Astrocyte (in vitro differentiated cells and primary cell): Measurements from ENCODE around the gene MAGIX. TPM values are rescaled to one million over a fixed set of nuclear protein-coding genes. Genes with fewer than 3 reads are reported as not detected.

Experiments
- DNase-seq: peaks from one replicate; pipeline ENCODE4 v3.0.0-alpha.2; 2010; ENCODE audit warnings: low read depth
- FAIRE-seq: peaks from 2 replicates; lab custom pipeline; 2011; peaks lifted over from hg19 to GRCh38; lab: Jason Lieb, UNC
- H2AFZ ChIP-seq: 2 replicates; pipeline ENCODE4 v1.6.0; 2012; ENCODE audit warnings: low read depth, low read length, inconsistent platforms
- H3K27ac ChIP-seq: 2 replicates; pipeline ENCODE4 v1.5.1; 2011; ENCODE audit warnings: low read depth, low read length, inconsistent platforms
- H3K27me3 ChIP-seq: 2 replicates; pipeline ENCODE4 v1.6.0; 2011; ENCODE audit warnings: low read length, inconsistent platforms; ENCODE audit not compliant: insufficient read depth
- H3K36me3 ChIP-seq: 2 replicates; pipeline ENCODE4 v1.5.1; 2011; ENCODE audit warnings: low read length, inconsistent platforms; ENCODE audit not compliant: insufficient read depth
- H3K4me1 ChIP-seq: 2 replicates; pipeline ENCODE4 v1.5.1; 2011; ENCODE audit warnings: low read length, inconsistent platforms; ENCODE audit not compliant: insufficient read depth
- H3K4me2 ChIP-seq: 2 replicates; pipeline ENCODE4 v1.6.0; 2012; ENCODE audit warnings: low read length, inconsistent platforms
- H3K4me3 ChIP-seq: 2 replicates; pipeline ENCODE4 v1.5.1; 2011; ENCODE audit warnings: low read depth, mild to moderate bottlenecking, low read length, inconsistent platforms; ENCODE audit not compliant: insufficient read depth
- H3K79me2 ChIP-seq: 2 replicates; pipeline ENCODE4 v1.6.0; 2012; ENCODE audit warnings: mild to moderate bottlenecking, low read length, inconsistent platforms; ENCODE audit not compliant: insufficient read depth
- H3K9ac ChIP-seq: 2 replicates; pipeline ENCODE4 v1.6.0; 2012; ENCODE audit warnings: mild to moderate bottlenecking, low read length, inconsistent platforms
- H3K9me3 ChIP-seq: 2 replicates; pipeline ENCODE4 v1.5.1; 2012; ENCODE audit warnings: low read depth, mild to moderate bottlenecking, low read length, inconsistent platforms; ENCODE audit not compliant: insufficient read depth
- H4K20me1 ChIP-seq: 2 replicates; pipeline ENCODE4 v1.6.0; 2012; ENCODE audit warnings: low read length, inconsistent platforms; ENCODE audit not compliant: insufficient read depth
- H3K27ac Mint-ChIP-seq: one replicate; pipeline ENCODE4 v1.8.0; 2021; ENCODE audit warnings: mild to moderate bottlenecking, mixed read lengths; ENCODE audit not compliant: unreplicated experiment
- H3K27me3 Mint-ChIP-seq: one replicate; pipeline ENCODE4 v1.8.0; 2021; ENCODE audit warnings: low read depth, mixed read lengths; ENCODE audit not compliant: unreplicated experiment
- H3K36me3 Mint-ChIP-seq: one replicate; pipeline ENCODE4 v1.8.0; 2021; ENCODE audit warnings: low read depth, mixed read lengths; ENCODE audit not compliant: unreplicated experiment
- H3K4me1 Mint-ChIP-seq: one replicate; pipeline ENCODE4 v1.8.0; 2021; ENCODE audit warnings: low read depth, mixed read lengths; ENCODE audit not compliant: unreplicated experiment
- H3K4me3 Mint-ChIP-seq: one replicate; pipeline ENCODE4 v1.8.0; 2021; ENCODE audit warnings: mild to moderate bottlenecking, moderate library complexity, mixed read lengths; ENCODE audit not compliant: unreplicated experiment
- H3K9me3 Mint-ChIP-seq: one replicate; pipeline ENCODE4 v1.8.0; 2021; ENCODE audit warnings: mild to moderate bottlenecking, mixed read lengths; ENCODE audit not compliant: unreplicated experiment
- CTCF ChIP-seq: IDR thresholded peaks from 2 replicates; pipeline ENCODE4 v1.5.1; 2011; ENCODE audit warnings: low read depth, mild to moderate bottlenecking, inconsistent platforms, low read length, moderate library complexity; ENCODE audit not compliant: insufficient read depth
- EZH2 ChIP-seq: IDR thresholded peaks from 2 replicates; pipeline ENCODE4 v1.6.1; 2012; ENCODE audit warnings: mild to moderate bottlenecking, low read length, inconsistent platforms; ENCODE audit not compliant: insufficient read depth
- total RNA-seq: library from RNA; stranded (reverse); gene quantifications from 2 replicates; pipeline ENCODE4 v1.2.1, GENCODE V29; 2021

The MAGIX gene
- total RNA-seq, 1 donor from 2014 or later: 1.2 TPM

DNA sequence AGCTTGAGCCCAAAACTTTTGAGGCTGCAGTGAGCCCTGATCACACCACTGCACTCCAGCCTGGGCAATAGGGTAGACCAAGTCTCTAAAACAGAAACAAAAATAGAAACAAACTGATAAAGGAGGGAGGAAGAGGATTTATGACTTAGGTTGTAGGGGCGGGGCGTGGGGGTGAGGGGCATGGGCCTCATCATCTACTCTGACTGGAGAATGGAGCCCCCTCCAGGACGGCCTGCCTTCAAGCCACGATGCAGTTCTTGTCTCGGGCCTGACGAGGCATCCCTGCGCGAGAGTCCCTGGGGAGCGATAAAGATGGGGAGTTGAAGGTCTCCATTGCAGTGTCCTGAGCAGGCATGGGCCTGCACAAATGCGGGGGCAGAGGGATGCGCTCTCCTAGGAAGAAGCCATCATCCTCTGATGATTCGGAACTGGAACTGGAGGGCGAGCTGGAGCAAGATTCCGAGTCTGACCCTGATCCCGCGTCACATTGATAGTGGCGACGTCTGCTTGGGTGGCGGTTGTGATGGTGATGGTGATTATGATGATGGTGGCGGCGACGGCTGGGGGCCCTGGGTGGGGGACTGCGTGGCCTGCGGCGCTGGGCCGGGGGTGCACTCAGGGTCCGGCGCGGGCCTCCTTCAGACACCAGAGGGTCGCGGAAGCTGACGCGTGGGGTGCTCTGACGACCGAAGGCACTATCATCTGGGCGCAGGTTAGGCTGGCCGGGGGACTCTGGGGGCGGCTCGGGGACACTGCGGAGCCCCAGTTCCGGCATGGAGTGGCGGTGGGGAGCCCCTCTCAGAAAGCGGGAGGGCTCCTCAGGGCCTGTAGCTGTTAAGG is 13.1 kb downstream of the MAGIX start:
- Histone ChIP-seq H3K4me3 (no peak overlapping the region), H3K4me2 (no peak overlapping the region), H3K9me3 (no peaks in the 10 kb centered on the region), H3K79me2 (peaks cover 22% of the 10 kb centered on the region), H3K27ac (no peak overlapping the region), H3K36me3 (no peaks in the 10 kb centered on the region), H2AFZ (no peak overlapping the region), H3K27me3 (no peaks in the 10 kb centered on the region), H3K4me1 (peaks cover 6% of the 10 kb centered on the region), H3K9ac (no peak overlapping the region), H4K20me1 (peaks cover 9% of the 10 kb centered on the region)
- no peak for TF ChIP-seq EZH2
- TF ChIP-seq CTCF: no peak
- H3K4me3 Mint-ChIP-seq: no peak overlapping the region
- DNase-seq (no peak), FAIRE-seq (no peak)
- no peaks in the 10 kb centered on the region for H3K9me3 Mint-ChIP-seq
- peaks cover 7% of the 10 kb centered on the region for H3K36me3 Mint-ChIP-seq
- no peaks in the 10 kb centered on the region for H3K27me3 Mint-ChIP-seq
- no peaks in the 10 kb centered on the region for H3K4me1 Mint-ChIP-seq
- no peak overlapping the region for H3K27ac Mint-ChIP-seq

- Histone ChIP-seq H3K9me3 (no peaks in the 10 kb centered on the region), H4K20me1 (peaks cover 9% of the 10 kb centered on the region), H3K27ac (no peak overlapping the region), H3K4me2 (no peak overlapping the region), H3K4me1 (peaks cover 6% of the 10 kb centered on the region), H3K9ac (no peak overlapping the region), H3K27me3 (no peaks in the 10 kb centered on the region), H3K4me3 (no peak overlapping the region), H3K79me2 (peaks cover 22% of the 10 kb centered on the region), H3K36me3 (no peaks in the 10 kb centered on the region), H2AFZ (no peak overlapping the region)
- Mint-ChIP-seq H3K9me3 (no peaks in the 10 kb centered on the region), H3K4me1 (no peaks in the 10 kb centered on the region), H3K27me3 (no peaks in the 10 kb centered on the region), H3K36me3 (peaks cover 7% of the 10 kb centered on the region), H3K27ac (peak overlapping the region; percentile 58), H3K4me3 (no peak overlapping the region)
- no peak for TF ChIP-seq EZH2
- no peak for TF ChIP-seq CTCF
- DNase-seq (no peak), FAIRE-seq (peak; percentile 5)
Observed at GRCh38 chrX:49176421-49177326, 14.1 kb downstream of the MAGIX start.
